ENCODE measurements around the gene POTEM.
"Not testable (repeated sequence)": the region's sequence is repeated elsewhere in the genome, so short reads cannot be mapped to it uniquely, and the experiment has no call there.

DNA sequence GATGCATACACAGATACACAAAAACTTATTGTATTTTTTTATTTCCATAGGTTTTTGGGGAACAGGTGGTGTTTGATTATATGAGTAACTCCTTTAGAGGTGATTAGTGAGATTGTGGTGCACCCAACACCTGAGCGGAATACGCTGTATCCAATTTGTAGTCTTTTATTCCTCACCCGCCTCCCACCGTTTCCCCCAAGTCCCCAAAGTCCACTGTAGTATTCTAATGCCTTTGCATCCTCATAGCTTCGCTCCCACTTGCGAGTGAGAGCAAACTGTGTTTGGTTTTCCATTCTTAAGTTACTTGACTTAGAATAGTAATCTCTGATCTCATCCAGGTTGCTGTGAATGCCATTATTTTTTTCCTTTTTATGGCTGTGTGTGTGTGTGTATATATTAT is 17.3 kb upstream of the POTEM start:
- TF ChIP-seq CTCF (IDR thresholded peaks at IDR 0.05; ENCODE audit: low read depth, low read length, missing input control); REST (IDR thresholded peaks at IDR 0.05); EGR1 (IDR thresholded peaks at IDR 0.05; ENCODE audit: low read depth in 2 of 2); GABPA (IDR thresholded peaks at IDR 0.05 in 1 of 2, conservative IDR thresholded peaks at IDR 0.05 in 1 of 2); TAF1 (conservative IDR thresholded peaks at IDR 0.05); HNF4A (conservative IDR thresholded peaks at IDR 0.05); ATF3 (IDR thresholded peaks at IDR 0.05); YY1 (IDR thresholded peaks at IDR 0.05); NR2F2 (IDR thresholded peaks at IDR 0.05): not testable (repeated sequence)
- TF ChIP-seq, protein P1, sequence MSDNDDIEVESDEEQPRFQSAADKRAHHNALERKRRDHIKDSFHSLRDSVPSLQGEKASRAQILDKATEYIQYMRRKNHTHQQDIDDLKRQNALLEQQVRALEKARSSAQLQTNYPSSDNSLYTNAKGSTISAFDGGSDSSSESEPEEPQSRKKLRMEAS (IDR thresholded peaks at IDR 0.05): not testable (repeated sequence)

All from liver (tissue), 3 donors.